CD14-positive monocyte (primary cell): ENCODE measurements around the gene TBX3. TPM values are rescaled to one million over a fixed set of nuclear protein-coding genes. Genes with fewer than 3 reads are reported as not detected.
A peak's percentile ranks its signal among the peaks of the same experiment; 100 is the strongest.

ENCODE experiments used
- DNase-seq, 3 donors: peaks; one replicate each; pipeline ENCODE4 v3.0.0-alpha.2; 2011 to 2022
- H2AFZ ChIP-seq: 2 replicates; pipeline ENCODE4 v1.6.0; 2012; ENCODE audit warnings: mild to moderate bottlenecking, low read depth, low read length, inconsistent platforms; ENCODE audit not compliant: insufficient read depth, poor library complexity, severe bottlenecking
- H3K27ac ChIP-seq, 2 donors: 1 replicate in 1 of 2; 2 replicates in 1 of 2; pipeline ENCODE4 v1.5.1; 2012 to 2013; ENCODE audit warnings: low read length in 2 of 2, control low read depth in 1 of 2, inconsistent platforms in 1 of 2, low read depth in 1 of 2, mild to moderate bottlenecking in 1 of 2
- H3K27me3 ChIP-seq, 2 donors: one replicate each; pipeline versions ENCODE4 v1.6.0 to v1.6.1; 2011 to 2013; ENCODE audit warnings: low read length in 2 of 2; ENCODE audit not compliant: control insufficient read depth in 2 of 2, insufficient read depth in 2 of 2
- H3K36me3 ChIP-seq, 2 donors: replicated peaks in 1 of 2; 1 replicate in 1 of 2; 2 replicates in 1 of 2; pipeline versions ENCODE4 v1.5.1 to v1.6.1; 2012 to 2013; ENCODE audit warnings: low read length in 2 of 2, control low read depth in 1 of 2, inconsistent platforms in 1 of 2, mild to moderate bottlenecking in 1 of 2; ENCODE audit not compliant: insufficient read depth in 2 of 2, control insufficient read depth in 1 of 2
- H3K4me1 ChIP-seq, 2 donors: 1 replicate in 1 of 2; 2 replicates in 1 of 2; pipeline versions ENCODE4 v1.5.1 to v1.6.1; 2012 to 2013; ENCODE audit warnings: low read length in 2 of 2, control low read depth in 1 of 2, inconsistent platforms in 1 of 2, mild to moderate bottlenecking in 1 of 2, moderate library complexity in 1 of 2; ENCODE audit not compliant: insufficient read depth in 2 of 2, control insufficient read depth in 1 of 2
- H3K4me2 ChIP-seq: replicated peaks from 2 replicates; pipeline ENCODE3; 2012; ENCODE audit warnings: low read length, moderate library complexity, mild to moderate bottlenecking; ENCODE audit not compliant: poor library complexity, severe bottlenecking; ENCODE audit errors: extremely low read depth
- H3K4me3 ChIP-seq, 3 experiments: fragments of 200-600 bp in 1 of 3; sonication (generic) in 1 of 3; replicated peaks in 1 of 3; 1 replicate in 2 of 3; 2 replicates in 1 of 3; pipeline ENCODE4 v1.5.1; 2011 to 2013; ENCODE audit warnings: low read length in 3 of 3, mild to moderate bottlenecking in 3 of 3, control low read depth in 2 of 3, low read depth in 2 of 3, inconsistent platforms in 1 of 3, moderate library complexity in 1 of 3
- H3K79me2 ChIP-seq: 2 replicates; pipeline ENCODE4 v1.6.0; 2012; ENCODE audit warnings: mild to moderate bottlenecking, control low read depth, inconsistent platforms, low read length, moderate library complexity; ENCODE audit not compliant: insufficient read depth
- H3K9ac ChIP-seq: 2 replicates; pipeline ENCODE4 v1.6.0; 2017; ENCODE audit warnings: low read length, mild to moderate bottlenecking; ENCODE audit not compliant: insufficient read depth, poor library complexity, severe bottlenecking
- H3K9me3 ChIP-seq, 2 donors: replicated peaks in 1 of 2; 1 replicate in 1 of 2; 2 replicates in 1 of 2; pipeline versions ENCODE4 v1.5.1 to v1.6.1; 2012 to 2013; ENCODE audit warnings: low read length in 2 of 2, control low read depth in 1 of 2; ENCODE audit not compliant: control insufficient read depth in 1 of 2, insufficient read depth in 1 of 2
- H4K20me1 ChIP-seq: 2 replicates; pipeline ENCODE4 v1.6.0; 2012; ENCODE audit warnings: mild to moderate bottlenecking, low read length, control low read depth, moderate library complexity; ENCODE audit not compliant: insufficient read depth
- H3K27ac Mint-ChIP-seq, 7 donors: one replicate each; pipeline ENCODE4 v1.8.0; 2020; ENCODE audit warnings: mild to moderate bottlenecking in 7 of 7, mixed read lengths in 7 of 7, moderate library complexity in 6 of 7, inconsistent platforms in 2 of 7
- H3K27me3 Mint-ChIP-seq, 3 donors: one replicate each; pipeline ENCODE4 v1.8.0; 2021 to 2022; ENCODE audit warnings: low read depth in 3 of 3, mild to moderate bottlenecking in 3 of 3, mixed read lengths in 3 of 3, moderate library complexity in 3 of 3, inconsistent platforms in 1 of 3
- H3K36me3 Mint-ChIP-seq, 2 donors: one replicate each; pipeline ENCODE4 v1.8.0; 2020; ENCODE audit warnings: mixed read lengths in 2 of 2, inconsistent platforms in 1 of 2, mild to moderate bottlenecking in 1 of 2
- H3K4me1 Mint-ChIP-seq: one replicate; pipeline ENCODE4 v1.8.0; 2020; ENCODE audit warnings: mild to moderate bottlenecking, mixed read lengths
- H3K4me3 Mint-ChIP-seq, 2 donors: one replicate each; pipeline ENCODE4 v1.8.0; 2020; ENCODE audit warnings: mild to moderate bottlenecking in 2 of 2, mixed read lengths in 2 of 2, moderate library complexity in 1 of 2
- H3K9me3 Mint-ChIP-seq, 7 donors: one replicate each; pipeline ENCODE4 v1.8.0; 2020 to 2022; ENCODE audit warnings: mixed read lengths in 7 of 7, mild to moderate bottlenecking in 6 of 7, moderate library complexity in 6 of 7, inconsistent platforms in 2 of 7
- WGBS: methylation state at CpG from one replicate; pipeline ENCODE4 v1.1.5; 2013; ENCODE audit warnings: missing lambda C conversion rate; ENCODE audit not compliant: insufficient coverage; 5-methylcytosine and 5-hydroxymethylcytosine counted together
- intact Hi-C, 2 donors: fragments of 100-400 bp; cut with micrococcal nuclease; formaldehyde crosslinking; loops; one replicate each; pipeline versions ENCODE4 v1.15.0 to v1.15.1; 2023
- polyA plus RNA-seq, 3 donors: library from polyadenylated mRNA; depleted of rRNA in 1 of 3; unstranded in 2 of 3; stranded (reverse) in 1 of 3; fragments of 300-500 nt in 2 of 3; fragments of >200 nt in 1 of 3; fragmentation: Illumina TruSeq in 2 of 3; gene quantifications; 1 replicate in 2 of 3; 2 replicates in 1 of 3; pipeline ENCODE4 v1.2.3, GENCODE V29; 2012 to 2021
- TF ChIP-seq, protein P1 (sequence below): fragments of 200-600 bp; IDR thresholded peaks from one replicate; pipeline ENCODE4 v1.8.0; 2022; ENCODE audit warnings: antibody characterized with exemption, mild to moderate bottlenecking

Gene TBX3
- polyA plus RNA-seq, 3 donors = 0.04 to 0.13 TPM; not detected in 1

DNA sequence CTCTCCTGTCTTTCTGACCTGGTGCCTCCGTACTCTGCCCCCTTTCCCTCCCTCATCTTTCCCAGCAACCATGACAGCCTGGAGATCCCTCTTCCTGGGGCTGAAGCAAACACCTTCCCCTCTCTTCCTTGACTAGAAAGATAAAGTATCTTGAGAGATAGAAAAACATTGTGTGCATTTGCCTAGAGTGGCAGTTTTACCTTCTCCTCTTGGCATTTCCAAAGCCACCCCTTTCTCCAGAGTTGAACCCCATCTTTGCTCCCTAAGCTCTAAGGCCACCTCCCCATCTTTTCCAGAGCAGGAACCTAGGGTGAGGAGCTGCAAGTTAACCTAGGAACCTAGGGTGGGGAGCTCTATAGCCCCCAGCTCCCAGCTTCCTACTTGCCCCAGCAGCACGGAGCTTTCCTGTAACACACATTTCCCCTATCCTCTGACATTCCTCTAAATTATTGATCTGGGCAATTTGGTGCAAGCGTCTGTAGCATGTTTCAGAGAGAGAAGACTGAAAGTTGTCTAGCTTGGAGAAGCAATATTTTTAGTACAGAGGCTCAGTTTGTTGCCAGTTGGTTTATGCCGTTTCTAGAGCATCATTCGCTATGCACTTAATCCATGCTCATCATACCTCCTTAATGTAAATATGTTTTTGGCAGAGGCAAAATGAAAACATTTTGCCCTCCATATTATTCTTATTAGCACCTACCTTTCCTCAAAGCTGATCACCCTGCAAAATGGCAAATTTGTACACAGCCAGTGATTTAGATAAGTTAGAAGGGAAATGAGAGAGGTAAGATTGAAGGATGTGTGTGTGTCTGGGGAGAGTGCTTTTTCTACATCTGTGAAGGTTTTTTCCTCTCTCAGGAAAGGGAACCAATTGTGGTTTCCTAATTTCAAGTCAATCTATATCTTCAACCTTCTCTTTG lies 5.4 kb upstream of the TBX3 start:
- intact Hi-C loops = no loop called here
- H3K79me2 ChIP-seq = no peaks in the 10 kb centered on the region
- WGBS = 0% methylated on average over 1 of the region's 5 CpGs
- H3K27me3 ChIP-seq = peaks cover 97 to 99% of the 10 kb centered on the region in 2 donors
- H3K27ac ChIP-seq = no peak overlapping the region
- DNase-seq = no peak
- Mint-ChIP-seq H3K9me3 (peaks cover 0 to 34% (median 18%) of the 10 kb centered on the region in 7 donors), H3K27ac (no peak overlapping the region), H3K27me3 (peaks cover 93 to 98% (median 96%) of the 10 kb centered on the region in 3 donors), H3K4me3 (peak overlapping the region in 1 of 2 donors; percentile 75), H3K4me1 (peaks cover 12% of the 10 kb centered on the region), H3K36me3 (peaks cover 8 to 21% of the 10 kb centered on the region in 2 donors)
- H3K4me2 ChIP-seq = no peak overlapping the region
- TF ChIP-seq, protein P1, sequence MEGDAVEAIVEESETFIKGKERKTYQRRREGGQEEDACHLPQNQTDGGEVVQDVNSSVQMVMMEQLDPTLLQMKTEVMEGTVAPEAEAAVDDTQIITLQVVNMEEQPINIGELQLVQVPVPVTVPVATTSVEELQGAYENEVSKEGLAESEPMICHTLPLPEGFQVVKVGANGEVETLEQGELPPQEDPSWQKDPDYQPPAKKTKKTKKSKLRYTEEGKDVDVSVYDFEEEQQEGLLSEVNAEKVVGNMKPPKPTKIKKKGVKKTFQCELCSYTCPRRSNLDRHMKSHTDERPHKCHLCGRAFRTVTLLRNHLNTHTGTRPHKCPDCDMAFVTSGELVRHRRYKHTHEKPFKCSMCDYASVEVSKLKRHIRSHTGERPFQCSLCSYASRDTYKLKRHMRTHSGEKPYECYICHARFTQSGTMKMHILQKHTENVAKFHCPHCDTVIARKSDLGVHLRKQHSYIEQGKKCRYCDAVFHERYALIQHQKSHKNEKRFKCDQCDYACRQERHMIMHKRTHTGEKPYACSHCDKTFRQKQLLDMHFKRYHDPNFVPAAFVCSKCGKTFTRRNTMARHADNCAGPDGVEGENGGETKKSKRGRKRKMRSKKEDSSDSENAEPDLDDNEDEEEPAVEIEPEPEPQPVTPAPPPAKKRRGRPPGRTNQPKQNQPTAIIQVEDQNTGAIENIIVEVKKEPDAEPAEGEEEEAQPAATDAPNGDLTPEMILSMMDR = no peak
- peaks cover 11 to 76% of the 10 kb centered on the region in 2 donors for H3K9me3 ChIP-seq
- no peak overlapping the region for H3K9ac ChIP-seq
- no peaks in the 10 kb centered on the region for H3K36me3 ChIP-seq
- no peaks in the 10 kb centered on the region for H4K20me1 ChIP-seq
- H2AFZ ChIP-seq = no peak overlapping the region
- H3K4me3 ChIP-seq = no peak overlapping the region
- H3K4me1 ChIP-seq = peaks cover 0 to 13% of the 10 kb centered on the region in 2 donors

GRCh38 chr12:114688256-114688845 lies 4.4 kb upstream of the TBX3 start:
- WGBS = 7% methylated on average over 4 of the region's 4 CpGs
- Mint-ChIP-seq H3K4me1 (peaks cover 22% of the 10 kb centered on the region), H3K27me3 (peaks cover 94 to 98% (median 97%) of the 10 kb centered on the region in 3 donors), H3K27ac (no peak overlapping the region), H3K36me3 (peaks cover 8 to 29% of the 10 kb centered on the region in 2 donors), H3K9me3 (peaks cover 0 to 43% (median 21%) of the 10 kb centered on the region in 7 donors), H3K4me3 (peak overlapping the region in 1 of 2 donors; percentile 66)
- no peaks in the 10 kb centered on the region for H3K79me2 ChIP-seq
- H4K20me1 ChIP-seq = no peaks in the 10 kb centered on the region
- DNase-seq = no peak
- peaks cover 96 to 99% of the 10 kb centered on the region in 2 donors for H3K27me3 ChIP-seq
- peaks cover 11 to 68% of the 10 kb centered on the region in 2 donors for H3K9me3 ChIP-seq
- H3K9ac ChIP-seq = no peak overlapping the region
- intact Hi-C loops = no loop called here
- no peak overlapping the region for H2AFZ ChIP-seq
- H3K27ac ChIP-seq = no peak overlapping the region
- peaks cover 0 to 22% of the 10 kb centered on the region in 2 donors for H3K4me1 ChIP-seq
- H3K4me2 ChIP-seq = no peak overlapping the region
- H3K36me3 ChIP-seq = no peaks in the 10 kb centered on the region
- TF ChIP-seq, protein P1 = no peak
- no peak overlapping the region for H3K4me3 ChIP-seq
